ENCODE data around the gene VPS9D1. TPM values are rescaled to one million over a fixed set of nuclear protein-coding genes. Genes with fewer than 3 reads are reported as not detected.
"Not testable (repeated sequence)": the region's sequence is repeated elsewhere in the genome, so short reads cannot be mapped to it uniquely, and the experiment has no call there.

The VPS9D1 gene
- total RNA-seq, 1 donor from 2014 or later = 1.6 TPM

- DNase-seq (ENCODE audit: low spot score) = peak; percentile 100
- peak; percentile 61 for TF ChIP-seq CTCF (IDR thresholded peaks at IDR 0.05)
- TF ChIP-seq EZH2 (IDR thresholded peaks at IDR 0.05) = no peak
- H3K9me3 Mint-ChIP-seq = no peaks in the 10 kb centered on the region
Measured at GRCh38 chr16:89700100-89700648, 20.5 kb downstream of the VPS9D1 start.

GRCh38 chr16:89699629-89700099 is 21.0 kb downstream of the VPS9D1 start:
- peaks cover 26% of the 10 kb centered on the region for H3K27me3 ChIP-seq
- H3K9ac ChIP-seq; H3K79me2 ChIP-seq (ENCODE audit: low read depth); H3K9me3 Mint-ChIP-seq; H3K36me3 ChIP-seq; H3K4me1 ChIP-seq; H3K36me3 Mint-ChIP-seq; H3K27ac ChIP-seq; DNase-seq (ENCODE audit: low spot score); H2AFZ ChIP-seq (replicated peaks); H3K9me3 ChIP-seq (ENCODE audit: low read depth): not testable (repeated sequence)
- Mint-ChIP-seq H3K27me3 (ENCODE audit: insufficient read depth, low read depth) (peaks cover 12% of the 10 kb centered on the region), H3K27ac (peak overlapping the region; percentile 53), H3K4me1 (peaks cover 16% of the 10 kb centered on the region), H3K4me3 (peak overlapping the region; percentile 84)
- peaks cover 37% of the 10 kb centered on the region for H3F3A ChIP-seq (ENCODE audit: low read depth)
- peak overlapping the region; percentile 89 for H3K4me2 ChIP-seq
- peaks cover 14% of the 10 kb centered on the region for H4K20me1 ChIP-seq (ENCODE audit: low read depth)
- peak overlapping the region; percentile 31 for H3K4me3 ChIP-seq

More at GRCh38 chr16:89700100-89700648, 20.5 kb downstream of the VPS9D1 start:
- H3K27me3 Mint-ChIP-seq (ENCODE audit: insufficient read depth, low read depth) = peaks cover 12% of the 10 kb centered on the region
- Histone ChIP-seq H3K9me3 (ENCODE audit: low read depth) (no peaks in the 10 kb centered on the region), H3K36me3 (no peaks in the 10 kb centered on the region), H3K79me2 (ENCODE audit: low read depth) (no peaks in the 10 kb centered on the region), H3K4me1 (peaks cover 4% of the 10 kb centered on the region), H3K27ac (no peak overlapping the region), H3K9ac (no peak overlapping the region), H2AFZ (replicated peaks) (no peak overlapping the region), H3K4me2 (peak overlapping the region; percentile 89), H3K4me3 (peak overlapping the region; percentile 72), H3F3A (ENCODE audit: low read depth) (peaks cover 37% of the 10 kb centered on the region), H3K27me3 (peaks cover 31% of the 10 kb centered on the region), H4K20me1 (ENCODE audit: low read depth) (peaks cover 14% of the 10 kb centered on the region)
- H3K4me3 Mint-ChIP-seq = peak overlapping the region; percentile 84
- H3K4me1 Mint-ChIP-seq = peaks cover 19% of the 10 kb centered on the region
- H3K27ac Mint-ChIP-seq = peak overlapping the region; percentile 53
- peaks cover 5% of the 10 kb centered on the region for H3K36me3 Mint-ChIP-seq

- not testable (repeated sequence) for H3K9me3 ChIP-seq (ENCODE audit: low read depth); DNase-seq (ENCODE audit: low spot score); H2AFZ ChIP-seq (replicated peaks); H3K27ac ChIP-seq; H3K4me3 ChIP-seq; H3K79me2 ChIP-seq (ENCODE audit: low read depth); H3K36me3 ChIP-seq; H3K36me3 Mint-ChIP-seq; H3K4me2 ChIP-seq; H3K4me1 ChIP-seq; H3K9me3 Mint-ChIP-seq; H3K9ac ChIP-seq
- peaks cover 37% of the 10 kb centered on the region for H3F3A ChIP-seq (ENCODE audit: low read depth)
- peaks cover 14% of the 10 kb centered on the region for H4K20me1 ChIP-seq (ENCODE audit: low read depth)
- H3K4me3 Mint-ChIP-seq = peak overlapping the region; percentile 84
- H3K4me1 Mint-ChIP-seq = peaks cover 16% of the 10 kb centered on the region
- peak overlapping the region; percentile 76 for H3K27ac Mint-ChIP-seq
- H3K27me3 ChIP-seq = peaks cover 19% of the 10 kb centered on the region
- peaks cover 12% of the 10 kb centered on the region for H3K27me3 Mint-ChIP-seq (ENCODE audit: insufficient read depth, low read depth)
Measured at GRCh38 chr16:89698717-89699116, 22.0 kb downstream of the VPS9D1 start.

GRCh38 chr16:89697616-89698331 is 22.9 kb downstream of the VPS9D1 start:
- no peak overlapping the region for H3K9ac ChIP-seq
- no peak overlapping the region for H3K4me2 ChIP-seq
- no peak overlapping the region for H2AFZ ChIP-seq (replicated peaks)
- Mint-ChIP-seq H3K4me1 (peaks cover 16% of the 10 kb centered on the region), H3K4me3 (no peak overlapping the region), H3K27ac (no peak overlapping the region), H3K27me3 (ENCODE audit: insufficient read depth, low read depth) (peaks cover 15% of the 10 kb centered on the region), H3K9me3 (no peaks in the 10 kb centered on the region), H3K36me3 (peaks cover 8% of the 10 kb centered on the region)
- TF ChIP-seq CTCF (IDR thresholded peaks at IDR 0.05) (no peak), EZH2phosphoT487 (IDR thresholded peaks at IDR 0.05) (no peak), EZH2 (IDR thresholded peaks at IDR 0.05) (no peak)
- H3K4me3 ChIP-seq = no peak overlapping the region
- H3K36me3 ChIP-seq = no peaks in the 10 kb centered on the region
- DNase-seq (ENCODE audit: low spot score) = no peak
- no peaks in the 10 kb centered on the region for H3K9me3 ChIP-seq (ENCODE audit: low read depth)
- peaks cover 4% of the 10 kb centered on the region for H3K4me1 ChIP-seq
- H3F3A ChIP-seq (ENCODE audit: low read depth) = peaks cover 37% of the 10 kb centered on the region
- no peaks in the 10 kb centered on the region for H3K79me2 ChIP-seq (ENCODE audit: low read depth)
- peaks cover 14% of the 10 kb centered on the region for H4K20me1 ChIP-seq (ENCODE audit: low read depth)
- H3K27me3 ChIP-seq = peaks cover 10% of the 10 kb centered on the region
- no peak overlapping the region for H3K27ac ChIP-seq
